ENCODE results near the gene CD302. TPM values are rescaled to one million over a fixed set of nuclear protein-coding genes. Genes with fewer than 3 reads are reported as not detected.

CD302 gene
- total and polyA plus RNA-seq, 8 donors, result 4.6 to 60.6 (median 28.0) TPM

- H3K4me1 ChIP-seq, result peaks cover 0 to 35% (median 22%) of the 10 kb centered on the region in 4 donors
- H3K9me3 ChIP-seq, result no peaks in the 10 kb centered on the region
- no peak overlapping the region for H3K4me3 ChIP-seq
- TF ChIP-seq CTCF (IDR thresholded peaks at IDR 0.05), result no peak
- TF ChIP-seq EP300 (IDR thresholded peaks at IDR 0.05), result no peak
- no peak for TF ChIP-seq POLR2AphosphoS5 (IDR thresholded peaks at IDR 0.05)
- no peak for TF ChIP-seq POLR2A (IDR thresholded peaks at IDR 0.05)
- H3K27ac ChIP-seq, result no peak overlapping the region
- H3K36me3 ChIP-seq, result peaks cover 0 to 9% (median 6%) of the 10 kb centered on the region in 4 donors
- no peaks in the 10 kb centered on the region for H3K27me3 ChIP-seq
- no peak for DNase-seq
- 46 to 60% (median 58%) methylated on average over 1 of the region's 1 CpG for WGBS, 5 donors
- intact Hi-C loops (cut with DNase I; ENCODE audit: low total_unique reads), result no loop called here
These were observed 14.5 kb downstream of the CD302 start for GRCh38 chr2:159783556-159783955.

- intact Hi-C loops (cut with DNase I; ENCODE audit: low total_unique reads), result no loop called here
- whole genome bisulfite sequencing, 5 donors, result 80 to 96% (median 91%) methylated on average over 3 of the region's 3 CpGs
- no peak for DNase-seq
- no peaks in the 10 kb centered on the region for H3K27me3 ChIP-seq
- no peak for TF ChIP-seq CTCF (IDR thresholded peaks at IDR 0.05)
- TF ChIP-seq EP300 (IDR thresholded peaks at IDR 0.05), result no peak
- H3K27ac ChIP-seq, result no peak overlapping the region
- H3K4me1 ChIP-seq, result peaks cover 0 to 12% (median 5%) of the 10 kb centered on the region in 4 donors
- no peaks in the 10 kb centered on the region for H3K9me3 ChIP-seq
- no peak overlapping the region for H3K4me3 ChIP-seq
- peaks cover 0 to 47% (median 33%) of the 10 kb centered on the region in 4 donors for H3K36me3 ChIP-seq
These were observed 21.7 kb downstream of the CD302 start for GRCh38 chr2:159776321-159776720.

- no peak overlapping the region for H3K27ac ChIP-seq
- intact Hi-C loops (cut with DNase I; ENCODE audit: low total_unique reads), result no loop called here
- no peak for DNase-seq
- peaks cover 0 to 47% (median 38%) of the 10 kb centered on the region in 4 donors for H3K36me3 ChIP-seq
- no peak overlapping the region for H3K4me3 ChIP-seq
- no peaks in the 10 kb centered on the region for H3K27me3 ChIP-seq
- peaks cover 0 to 12% (median 4%) of the 10 kb centered on the region in 4 donors for H3K4me1 ChIP-seq
- TF ChIP-seq EP300 (IDR thresholded peaks at IDR 0.05) (no peak), CTCF (IDR thresholded peaks at IDR 0.05) (no peak), POLR2A (IDR thresholded peaks at IDR 0.05) (no peak), POLR2AphosphoS5 (IDR thresholded peaks at IDR 0.05) (no peak)
- 61 to 73% (median 72%) methylated on average over 1 of the region's 1 CpG for WGBS, 5 donors
- H3K9me3 ChIP-seq, result no peaks in the 10 kb centered on the region
These were observed 23.0 kb downstream of the CD302 start for GRCh38 chr2:159775021-159775420.

GRCh38 chr2:159774370-159774990, 23.5 kb downstream of the CD302 start:
- Histone ChIP-seq H3K4me3 (no peak overlapping the region), H3K27me3 (no peaks in the 10 kb centered on the region), H3K4me1 (peaks cover 0 to 7% (median under 1%) of the 10 kb centered on the region in 4 donors), H3K27ac (no peak overlapping the region), H3K36me3 (peaks cover 0 to 42% (median 34%) of the 10 kb centered on the region in 4 donors), H3K9me3 (no peaks in the 10 kb centered on the region)
- intact Hi-C loops (cut with DNase I; ENCODE audit: low total_unique reads), result no loop called here
- WGBS, 5 donors, result 63 to 98% (median 67%) methylated on average over 3 of the region's 3 CpGs
- no peak for DNase-seq
- TF ChIP-seq CTCF (IDR thresholded peaks at IDR 0.05), result no peak
- TF ChIP-seq POLR2AphosphoS5 (IDR thresholded peaks at IDR 0.05), result no peak
- TF ChIP-seq EP300 (IDR thresholded peaks at IDR 0.05), result no peak
- TF ChIP-seq POLR2A (IDR thresholded peaks at IDR 0.05), result no peak

All from stomach (tissue), 9 donors.